GM19372 (cell line): Measurements from ENCODE around the gene ISLR2.
"Not testable (repeated sequence)": the region's sequence is repeated elsewhere in the genome, so short reads cannot be mapped to it uniquely, and the experiment has no call there.

Experiments used
- ATAC-seq: cut with Tn5 transposase; IDR thresholded peaks from one replicate; pipeline ENCODE4 v1.9.1; 2021; ENCODE audit warnings: mild to moderate bottlenecking, low read depth, moderate library complexity; ENCODE audit not compliant: unreplicated experiment

Gene ISLR2

GRCh38 chr15:74130155-74130848, at the start of gene ISLR2:
ISLR2 (plus strand) TSS chr15:74130586; CDS start chr15:74132755, 2,169 bp downstream.
- no peak for ATAC-seq

GRCh38 chr15:74082450-74082849, 47.9 kb upstream of the ISLR2 start, which contains the start of gene GOLGA6A:
GOLGA6A (minus strand) TSS chr15:74082550; CDS start chr15:74082509, 41 bp downstream.
- ATAC-seq, result not testable (repeated sequence)

GRCh38 chr15:74094567-74094966, 35.8 kb upstream of the ISLR2 start:
- ATAC-seq, result not testable (repeated sequence)

- ATAC-seq, result not testable (repeated sequence)
These were observed 34.8 kb upstream of the ISLR2 start for GRCh38 chr15:74095610-74096009.

- not testable (repeated sequence) for ATAC-seq
These were observed 33.5 kb upstream of the ISLR2 start for GRCh38 chr15:74096753-74097474.

- ATAC-seq, result not testable (repeated sequence)
These were observed 30.2 kb upstream of the ISLR2 start for GRCh38 chr15:74099963-74100733.

- ATAC-seq, result no peak
These were observed 22.3 kb upstream of the ISLR2 start for GRCh38 chr15:74108111-74108510.

GRCh38 chr15:74108611-74109010, 21.8 kb upstream of the ISLR2 start:
- ATAC-seq, result not testable (repeated sequence)

GRCh38 chr15:74109713-74110112, 20.7 kb upstream of the ISLR2 start:
- ATAC-seq, result no peak

GRCh38 chr15:74120426-74120825, 10.0 kb upstream of the ISLR2 start:
- ATAC-seq, result no peak

GRCh38 chr15:74121039-74121438, 9.3 kb upstream of the ISLR2 start:
- ATAC-seq, result no peak

- ATAC-seq, result no peak
These were observed 8.5 kb upstream of the ISLR2 start for GRCh38 chr15:74121858-74122257.

- no peak for ATAC-seq
These were observed 7.8 kb upstream of the ISLR2 start for GRCh38 chr15:74122403-74123130.

- ATAC-seq, result no peak
These were observed 7.3 kb upstream of the ISLR2 start for GRCh38 chr15:74123131-74123429.

- ATAC-seq, result no peak
These were observed 6.7 kb upstream of the ISLR2 start for GRCh38 chr15:74123658-74124057.

- ATAC-seq, result no peak
These were observed 6.2 kb upstream of the ISLR2 start for GRCh38 chr15:74124196-74124595.

- no peak for ATAC-seq
These were observed 5.6 kb upstream of the ISLR2 start for GRCh38 chr15:74124759-74125158.

GRCh38 chr15:74127255-74127953, 3.0 kb upstream of the ISLR2 start:
- ATAC-seq, result peak; percentile 53

- no peak for ATAC-seq
These were observed 2.2 kb upstream of the ISLR2 start for GRCh38 chr15:74127954-74128784.
